Measurements from ENCODE around the gene INPP5D.

INPP5D gene

GRCh38 chr2:233105930-233106329 is 45.8 kb downstream of the INPP5D start:
- DNase-seq (ENCODE audit: extremely low read depth, low read depth), result no peak
- no peak for TF ChIP-seq CTCF (IDR thresholded peaks at IDR 0.05; ENCODE audit: low read depth, low read length)

GRCh38 chr2:233107011-233107410 is 46.9 kb downstream of the INPP5D start:
- no peak for TF ChIP-seq CTCF (IDR thresholded peaks at IDR 0.05; ENCODE audit: low read depth, low read length)
- DNase-seq (ENCODE audit: extremely low read depth, low read depth), result no peak

- no peak for TF ChIP-seq CTCF (IDR thresholded peaks at IDR 0.05; ENCODE audit: low read depth, low read length)
- no peak for DNase-seq (ENCODE audit: extremely low read depth, low read depth)
Measured at GRCh38 chr2:233107831-233108300, 47.7 kb downstream of the INPP5D start.

- no peak for TF ChIP-seq CTCF (IDR thresholded peaks at IDR 0.05; ENCODE audit: low read depth, low read length)
- no peak for DNase-seq (ENCODE audit: extremely low read depth, low read depth)
Measured at GRCh38 chr2:233108611-233109490, 48.7 kb downstream of the INPP5D start.

GRCh38 chr2:233111427-233111826 is 51.3 kb downstream of the INPP5D start:
- no peak for TF ChIP-seq CTCF (IDR thresholded peaks at IDR 0.05; ENCODE audit: low read depth, low read length)
- DNase-seq (ENCODE audit: extremely low read depth, low read depth), result no peak

GRCh38 chr2:233112329-233112728 is 52.2 kb downstream of the INPP5D start:
- no peak for DNase-seq (ENCODE audit: extremely low read depth, low read depth)
- TF ChIP-seq CTCF (IDR thresholded peaks at IDR 0.05; ENCODE audit: low read depth, low read length), result no peak

GRCh38 chr2:233112776-233113452 is 52.8 kb downstream of the INPP5D start:
- no peak for TF ChIP-seq CTCF (IDR thresholded peaks at IDR 0.05; ENCODE audit: low read depth, low read length)
- DNase-seq (ENCODE audit: extremely low read depth, low read depth), result no peak
